ENCODE results near the gene FN3KRP.

DNA sequence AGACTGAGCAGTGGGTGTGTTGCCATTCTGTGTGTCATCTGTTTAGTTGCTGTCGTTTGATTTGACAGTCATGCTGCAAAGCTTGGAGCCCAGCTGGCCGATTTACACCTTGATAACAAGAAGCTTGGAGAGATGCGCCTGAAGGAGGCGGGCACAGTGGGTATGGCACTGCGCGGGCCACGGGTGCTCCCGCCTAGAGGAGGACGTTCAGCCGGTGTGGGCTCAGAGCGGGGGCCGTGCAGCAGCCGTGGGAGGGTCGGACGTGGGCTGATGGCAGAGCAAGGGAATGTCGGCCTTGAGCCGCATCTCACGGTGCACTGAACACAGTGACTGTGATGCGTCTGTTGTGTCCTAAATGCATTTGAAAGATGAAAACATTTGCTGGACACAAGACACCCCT lies 3.7 kb downstream of the FN3KRP start:
- TF ChIP-seq, protein P1, sequence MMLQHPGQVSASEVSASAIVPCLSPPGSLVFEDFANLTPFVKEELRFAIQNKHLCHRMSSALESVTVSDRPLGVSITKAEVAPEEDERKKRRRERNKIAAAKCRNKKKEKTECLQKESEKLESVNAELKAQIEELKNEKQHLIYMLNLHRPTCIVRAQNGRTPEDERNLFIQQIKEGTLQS (CRISPR knock-in tag; conservative IDR thresholded peaks at IDR 0.05) = no peak
- TF ChIP-seq, protein P2, sequence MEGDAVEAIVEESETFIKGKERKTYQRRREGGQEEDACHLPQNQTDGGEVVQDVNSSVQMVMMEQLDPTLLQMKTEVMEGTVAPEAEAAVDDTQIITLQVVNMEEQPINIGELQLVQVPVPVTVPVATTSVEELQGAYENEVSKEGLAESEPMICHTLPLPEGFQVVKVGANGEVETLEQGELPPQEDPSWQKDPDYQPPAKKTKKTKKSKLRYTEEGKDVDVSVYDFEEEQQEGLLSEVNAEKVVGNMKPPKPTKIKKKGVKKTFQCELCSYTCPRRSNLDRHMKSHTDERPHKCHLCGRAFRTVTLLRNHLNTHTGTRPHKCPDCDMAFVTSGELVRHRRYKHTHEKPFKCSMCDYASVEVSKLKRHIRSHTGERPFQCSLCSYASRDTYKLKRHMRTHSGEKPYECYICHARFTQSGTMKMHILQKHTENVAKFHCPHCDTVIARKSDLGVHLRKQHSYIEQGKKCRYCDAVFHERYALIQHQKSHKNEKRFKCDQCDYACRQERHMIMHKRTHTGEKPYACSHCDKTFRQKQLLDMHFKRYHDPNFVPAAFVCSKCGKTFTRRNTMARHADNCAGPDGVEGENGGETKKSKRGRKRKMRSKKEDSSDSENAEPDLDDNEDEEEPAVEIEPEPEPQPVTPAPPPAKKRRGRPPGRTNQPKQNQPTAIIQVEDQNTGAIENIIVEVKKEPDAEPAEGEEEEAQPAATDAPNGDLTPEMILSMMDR (IDR thresholded peaks at IDR 0.05) = no peak
- no peak for TF ChIP-seq NR2C2 (CRISPR knock-in tag; IDR thresholded peaks at IDR 0.05)
- no peak for TF ChIP-seq NR3C1 (CRISPR knock-in tag; conservative IDR thresholded peaks at IDR 0.05; ENCODE audit: low read depth)
- no peak for TF ChIP-seq ZNF423 (CRISPR knock-in tag; IDR thresholded peaks at IDR 0.05)
- TF ChIP-seq, protein P3, sequence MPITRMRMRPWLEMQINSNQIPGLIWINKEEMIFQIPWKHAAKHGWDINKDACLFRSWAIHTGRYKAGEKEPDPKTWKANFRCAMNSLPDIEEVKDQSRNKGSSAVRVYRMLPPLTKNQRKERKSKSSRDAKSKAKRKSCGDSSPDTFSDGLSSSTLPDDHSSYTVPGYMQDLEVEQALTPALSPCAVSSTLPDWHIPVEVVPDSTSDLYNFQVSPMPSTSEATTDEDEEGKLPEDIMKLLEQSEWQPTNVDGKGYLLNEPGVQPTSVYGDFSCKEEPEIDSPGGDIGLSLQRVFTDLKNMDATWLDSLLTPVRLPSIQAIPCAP (CRISPR knock-in tag; IDR thresholded peaks at IDR 0.05) = no peak
- TF ChIP-seq, protein P4, sequence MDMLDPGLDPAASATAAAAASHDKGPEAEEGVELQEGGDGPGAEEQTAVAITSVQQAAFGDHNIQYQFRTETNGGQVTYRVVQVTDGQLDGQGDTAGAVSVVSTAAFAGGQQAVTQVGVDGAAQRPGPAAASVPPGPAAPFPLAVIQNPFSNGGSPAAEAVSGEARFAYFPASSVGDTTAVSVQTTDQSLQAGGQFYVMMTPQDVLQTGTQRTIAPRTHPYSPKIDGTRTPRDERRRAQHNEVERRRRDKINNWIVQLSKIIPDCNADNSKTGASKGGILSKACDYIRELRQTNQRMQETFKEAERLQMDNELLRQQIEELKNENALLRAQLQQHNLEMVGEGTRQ (CRISPR knock-in tag; IDR thresholded peaks at IDR 0.05) = no peak

Data from WTC11 (cell line).